HG02588 (cell line): ENCODE results near the gene CHRM2.

Experiments used
- ATAC-seq: cut with Tn5 transposase; IDR thresholded peaks from one replicate; pipeline ENCODE4 v1.9.1; 2021; ENCODE audit warnings: mild to moderate bottlenecking, moderate library complexity; ENCODE audit not compliant: unreplicated experiment

The CHRM2 gene

GRCh38 chr7:136891850-136892249, 23.4 kb downstream of the CHRM2 start:
- ATAC-seq: no peak

- no peak for ATAC-seq
Observed at GRCh38 chr7:136894789-136895188, 26.3 kb downstream of the CHRM2 start.

- no peak for ATAC-seq
Observed at GRCh38 chr7:136897676-136898075, 29.2 kb downstream of the CHRM2 start.

DNA sequence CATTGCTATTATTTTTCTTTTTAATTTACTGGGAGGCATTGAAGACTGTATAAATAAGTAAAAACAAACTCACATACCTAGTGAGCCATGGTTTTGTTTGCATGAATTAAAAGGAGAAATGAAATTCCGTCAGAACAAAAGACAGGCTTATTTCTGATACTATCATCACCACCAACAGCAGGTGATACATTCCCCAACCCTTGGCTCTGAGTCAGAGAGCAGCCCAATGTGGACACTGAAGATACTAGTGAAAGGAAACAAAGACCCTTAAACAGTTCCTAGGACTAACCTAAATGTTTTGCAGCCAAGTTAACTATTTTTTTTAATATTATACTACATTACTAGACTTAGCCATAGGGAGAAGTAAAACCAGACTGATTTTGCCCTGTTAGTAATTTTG, 31.6 kb downstream of the CHRM2 start:
- ATAC-seq: no peak

DNA sequence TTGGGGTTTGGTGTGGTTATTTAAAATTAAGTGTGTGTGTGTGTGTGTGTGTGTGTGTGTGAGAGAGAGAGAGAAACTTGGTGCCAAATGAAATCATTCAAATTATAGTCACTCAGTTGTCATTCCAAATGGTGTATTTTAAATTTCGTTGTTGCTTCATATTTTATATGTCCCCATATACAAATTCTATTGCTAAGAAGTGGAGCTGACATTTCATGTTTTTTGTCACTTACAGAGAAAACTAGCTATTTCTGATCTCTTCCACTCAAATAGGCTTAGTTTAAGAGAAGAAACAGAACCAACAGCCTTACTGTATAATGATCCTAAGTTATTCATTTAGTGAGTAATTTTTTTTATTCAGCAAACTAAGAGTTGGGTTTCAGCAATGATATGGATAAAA, 42.3 kb downstream of the CHRM2 start:
- no peak for ATAC-seq

GRCh38 chr7:136911344-136911743, 42.9 kb downstream of the CHRM2 start:
- ATAC-seq: no peak

DNA sequence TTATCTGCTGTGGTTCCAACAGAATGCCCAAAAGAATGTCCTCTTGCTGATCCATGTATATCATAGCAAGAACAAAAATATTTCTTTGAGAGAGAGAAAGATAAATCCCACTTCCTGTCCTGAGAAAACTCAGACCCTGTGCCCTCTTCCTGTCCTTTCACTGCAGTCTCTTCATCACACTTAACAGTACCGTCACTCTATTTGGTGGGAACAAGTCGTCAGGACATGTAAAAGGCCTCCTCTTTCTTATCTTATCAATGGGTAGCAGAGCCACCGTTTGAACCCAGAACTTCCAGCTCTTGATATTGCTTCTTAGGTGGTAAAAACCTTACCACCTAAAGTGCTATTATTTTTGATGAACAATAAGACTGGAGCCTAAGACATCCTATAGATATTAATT, 43.9 kb downstream of the CHRM2 start:
- no peak for ATAC-seq

DNA sequence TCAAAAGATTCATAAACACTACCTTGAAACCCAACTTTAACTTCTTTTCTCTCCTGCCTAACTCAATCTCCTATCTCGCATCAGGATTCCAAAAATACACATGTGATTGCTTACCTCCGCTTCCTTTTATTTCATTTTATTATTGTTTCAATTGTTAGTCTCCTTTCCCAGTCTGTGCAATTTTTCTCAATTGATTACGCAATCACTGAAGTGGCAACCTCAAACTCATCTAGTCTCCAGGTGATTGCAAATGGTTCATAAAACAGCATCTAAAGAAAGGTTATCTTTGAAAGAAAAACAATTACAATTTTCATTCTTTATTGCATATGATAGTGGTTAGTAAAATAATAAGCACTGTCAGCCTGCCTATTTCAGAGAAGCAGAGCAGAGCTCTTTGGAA, 45.6 kb downstream of the CHRM2 start:
- ATAC-seq: no peak

GRCh38 chr7:136919820-136920219, 51.4 kb downstream of the CHRM2 start:
- no peak for ATAC-seq

DNA sequence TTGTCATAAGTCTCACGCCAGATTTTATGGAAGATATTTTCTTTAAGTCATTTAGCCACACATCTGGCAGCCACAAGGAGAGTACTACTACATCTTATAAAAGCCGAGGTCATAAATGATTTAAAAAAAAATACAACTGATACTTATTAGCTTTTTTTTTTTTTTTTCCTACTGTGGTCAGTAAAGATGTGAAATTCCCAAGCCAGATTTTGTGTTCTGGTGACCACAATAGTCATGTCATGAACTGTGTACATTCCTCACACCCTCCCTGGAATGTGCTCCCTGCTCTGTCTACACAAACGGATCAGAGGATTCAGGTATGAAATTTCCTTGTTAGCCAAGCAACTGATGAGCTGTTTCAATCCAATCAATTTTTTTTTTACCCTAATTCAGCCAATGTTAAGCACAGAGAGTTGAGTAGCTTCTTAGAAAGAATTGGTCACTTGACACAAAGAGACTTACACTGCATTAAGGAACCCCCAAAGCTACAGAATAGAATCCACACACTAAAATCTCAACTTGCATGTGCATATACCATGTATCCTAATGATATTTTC, 54.7 kb downstream of the CHRM2 start:
- no peak for ATAC-seq

DNA sequence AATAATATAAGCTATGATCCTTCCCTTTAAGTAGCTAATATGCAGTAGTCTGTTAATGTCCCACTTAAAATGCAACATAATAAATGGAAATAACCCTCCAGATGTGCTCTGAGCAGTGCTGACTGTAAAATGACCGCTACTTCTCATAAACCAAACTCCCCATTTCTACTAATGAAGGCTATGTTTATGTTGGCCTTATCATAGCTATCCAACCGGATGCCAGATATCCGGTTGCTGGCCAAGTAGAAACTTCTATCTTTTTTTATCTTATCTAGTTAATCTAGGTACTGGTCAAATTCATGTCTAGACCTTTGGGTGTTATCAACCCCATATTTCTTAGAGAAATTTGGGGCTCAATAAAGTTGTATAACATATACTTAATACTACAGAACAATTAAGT, 56.6 kb downstream of the CHRM2 start:
- ATAC-seq: no peak

DNA sequence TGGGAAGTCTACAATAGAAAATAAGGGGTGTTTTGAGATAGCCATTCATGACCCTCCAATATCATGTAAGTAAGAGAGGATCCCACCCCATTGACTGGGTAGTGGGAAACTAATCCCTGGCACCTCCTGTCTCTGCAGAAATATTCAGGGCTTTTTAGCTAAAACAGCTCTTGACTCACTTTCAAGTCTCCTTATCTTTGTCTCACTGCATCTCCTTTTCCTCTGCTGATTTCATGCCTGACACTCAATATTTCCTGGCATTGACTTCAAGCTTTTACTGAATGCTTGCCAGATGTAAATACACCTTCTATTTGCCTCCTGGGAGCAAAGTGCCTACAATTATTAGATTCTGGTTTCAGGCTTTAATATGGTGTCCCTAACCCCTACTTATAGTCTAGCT, 57.1 kb downstream of the CHRM2 start:
- ATAC-seq: no peak

- ATAC-seq: no peak
Observed at GRCh38 chr7:136931169-136931867, 62.9 kb downstream of the CHRM2 start.

DNA sequence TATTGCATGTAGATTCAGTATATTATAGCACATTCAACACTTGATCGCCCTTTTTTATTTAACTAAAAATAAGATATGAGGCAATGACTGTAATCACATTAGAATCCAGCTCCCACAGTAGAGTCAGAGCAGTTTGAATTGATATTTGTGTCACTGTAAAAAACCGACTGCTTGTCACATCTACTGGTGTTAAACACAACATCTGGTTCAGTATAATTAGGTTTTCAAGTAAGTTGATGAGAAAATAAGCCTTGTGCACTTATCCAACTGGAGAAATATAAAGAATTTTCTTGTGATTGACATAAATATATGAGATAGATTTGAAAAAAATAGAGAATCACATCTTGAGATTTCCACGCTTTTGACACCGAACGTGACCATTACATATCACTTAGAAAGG, 69.0 kb downstream of the CHRM2 start:
- ATAC-seq: no peak

- ATAC-seq: no peak
Observed at GRCh38 chr7:136938476-136938875, 70.0 kb downstream of the CHRM2 start.

- no peak for ATAC-seq
Observed at GRCh38 chr7:136940122-136940521, 71.7 kb downstream of the CHRM2 start.

- ATAC-seq: no peak
Observed at GRCh38 chr7:136940917-136941316, 72.5 kb downstream of the CHRM2 start.

- ATAC-seq: no peak
Observed at GRCh38 chr7:136941816-136942215, 73.4 kb downstream of the CHRM2 start.

GRCh38 chr7:136942401-136942800, 73.9 kb downstream of the CHRM2 start:
- ATAC-seq: no peak

- no peak for ATAC-seq
Observed at GRCh38 chr7:136942994-136943393, 74.5 kb downstream of the CHRM2 start.

DNA sequence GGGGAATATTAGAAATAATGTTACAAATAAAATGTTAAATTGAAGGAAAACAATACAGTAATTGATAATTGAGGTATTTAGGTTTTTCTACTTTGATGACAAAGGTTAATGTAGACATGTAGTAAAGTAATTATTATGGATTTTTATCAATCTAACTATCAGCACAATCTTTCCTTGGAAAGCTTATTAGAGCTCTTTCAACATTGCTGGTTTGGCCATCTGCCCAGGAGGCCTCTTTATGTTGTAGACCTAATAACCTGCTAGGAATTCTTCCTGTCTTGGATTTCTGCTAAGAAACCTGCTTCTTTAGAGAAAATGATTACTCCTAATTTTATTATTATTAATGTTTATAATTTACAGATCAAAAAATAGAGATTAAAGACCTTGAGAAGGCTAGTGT, 78.9 kb downstream of the CHRM2 start:
- no peak for ATAC-seq

- no peak for ATAC-seq
Observed at GRCh38 chr7:136950331-136950730, 81.9 kb downstream of the CHRM2 start.

DNA sequence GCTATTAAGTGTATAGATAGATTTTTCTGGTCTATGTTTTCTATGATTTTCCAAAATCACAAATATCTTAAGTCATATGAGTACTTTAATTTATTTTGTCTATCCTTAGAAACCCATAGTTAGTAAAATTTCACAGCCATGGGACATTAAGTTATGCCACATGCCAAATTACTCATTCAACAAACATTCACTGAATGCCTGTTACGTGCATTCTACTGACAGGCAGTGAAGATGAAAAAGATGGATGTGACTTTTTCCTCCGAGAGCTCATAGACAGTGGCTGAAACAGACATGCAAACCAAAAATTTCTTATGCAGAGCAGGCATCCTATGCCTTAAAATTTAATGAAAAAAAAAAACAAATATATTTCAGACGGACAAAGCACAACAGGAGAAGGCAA, 84.9 kb downstream of the CHRM2 start:
- ATAC-seq: no peak
